LNCaP clone FGC (cell line): ENCODE measurements around the gene IL17REL.

Experiments used
- DNase-seq: peaks from one replicate; pipeline ENCODE4 v3.0.0-alpha.2; 2011; ENCODE audit warnings: low read depth
- H3K4me3 ChIP-seq: 2 replicates; pipeline ENCODE4 v1.5.1; 2011; ENCODE audit warnings: mild to moderate bottlenecking, low read depth, low read length, control low read depth
- CTCF ChIP-seq: IDR thresholded peaks from 2 replicates; pipeline ENCODE4 v1.5.1; 2012; ENCODE audit warnings: mild to moderate bottlenecking; ENCODE audit not compliant: control insufficient read depth, insufficient read depth; ENCODE audit errors: extremely low read depth

Gene IL17REL

GRCh38 chr22:50031189-50032091 is 18.9 kb upstream of the IL17REL start:
- H3K4me3 ChIP-seq, result no peak overlapping the region
- no peak for DNase-seq
- TF ChIP-seq CTCF, result no peak

- TF ChIP-seq CTCF, result peak; percentile 98
Measured at GRCh38 chr22:50030297-50031188, 18.0 kb upstream of the IL17REL start.

GRCh38 chr22:50027639-50028537 is 15.3 kb upstream of the IL17REL start:
- no peak for DNase-seq
- TF ChIP-seq CTCF, result no peak
- no peak overlapping the region for H3K4me3 ChIP-seq

More at GRCh38 chr22:50030297-50031188, 18.0 kb upstream of the IL17REL start:
- H3K4me3 ChIP-seq, result no peak overlapping the region
- DNase-seq, result no peak

- no peak overlapping the region for H3K4me3 ChIP-seq
- no peak for DNase-seq
- no peak for TF ChIP-seq CTCF
Measured at GRCh38 chr22:50025993-50026392, 13.4 kb upstream of the IL17REL start.

GRCh38 chr22:50022171-50022819 is 9.7 kb upstream of the IL17REL start:
- no peak for TF ChIP-seq CTCF
- no peak for DNase-seq

GRCh38 chr22:50020606-50021005 is 8.0 kb upstream of the IL17REL start:
- no peak overlapping the region for H3K4me3 ChIP-seq
- no peak for TF ChIP-seq CTCF
- no peak for DNase-seq

More at GRCh38 chr22:50022171-50022819, 9.7 kb upstream of the IL17REL start:
- no peak overlapping the region for H3K4me3 ChIP-seq
